ENCODE results near the gene ACY1. TPM values are rescaled to one million over a fixed set of nuclear protein-coding genes. Genes with fewer than 3 reads are reported as not detected.

ACY1 gene
- total RNA-seq, 1 experiment from 2014 or later = 62.6 TPM

DNA sequence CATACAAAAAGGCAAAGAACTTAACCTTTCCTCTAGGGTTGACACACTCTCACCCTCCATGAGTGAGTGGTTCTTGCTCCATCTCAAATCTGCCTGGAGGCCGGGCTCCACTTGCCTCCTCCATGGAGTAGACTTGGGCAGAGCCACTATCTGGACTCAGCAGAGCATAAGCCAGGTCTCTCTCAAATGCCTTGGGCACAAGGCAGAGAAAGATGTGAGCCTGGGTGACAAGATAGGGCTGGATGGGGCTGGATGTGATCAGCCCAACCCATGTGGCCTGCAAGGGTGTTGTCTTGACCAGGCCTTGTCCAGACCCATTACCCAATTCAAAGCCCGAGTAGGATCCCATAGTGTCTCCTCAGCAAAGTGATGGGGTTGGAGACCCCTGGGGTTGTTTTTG is 16.5 kb downstream of the ACY1 start:
- Histone ChIP-seq H4K5ac (ENCODE audit: insufficient read length, low read depth, low read length) (no peak overlapping the region), H2BK20ac (ENCODE audit: low read depth, low read length, poor library complexity, severe bottlenecking) (no peak overlapping the region), H3K56ac (ENCODE audit: insufficient read length, low read depth, low read length) (no peak overlapping the region), H3K9ac (ENCODE audit: extremely low read depth, insufficient read length, low read length) (no peak overlapping the region), H2BK5ac (ENCODE audit: insufficient read length, low read length) (no peak overlapping the region), H2BK120ac (ENCODE audit: low read depth, low read length, poor library complexity, severe bottlenecking) (no peak overlapping the region), H3K23me2 (ENCODE audit: insufficient read length, low read depth, low read length, poor library complexity, severe bottlenecking) (peaks cover 6% of the 10 kb centered on the region), H2AFZ (ENCODE audit: low read length) (no peak overlapping the region), H4K8ac (replicated peaks; ENCODE audit: insufficient read length, low read depth, low read length) (no peak overlapping the region), H3K79me1 (ENCODE audit: insufficient read depth, low read depth, low read length, poor library complexity, severe bottlenecking) (no peaks in the 10 kb centered on the region), H3K27me3 (ENCODE audit: insufficient read depth, low read length) (no peaks in the 10 kb centered on the region), H2BK15ac (ENCODE audit: low read depth, low read length) (no peak overlapping the region), H3K79me2 (ENCODE audit: insufficient read depth, low read length) (peaks cover 5% of the 10 kb centered on the region; the same call in 1 of the 2 replicates), H3K27ac (ENCODE audit: insufficient read length, low read depth, low read length) (no peak overlapping the region), H3K14ac (ENCODE audit: insufficient read depth, low read length) (no peak overlapping the region), H3K4me1 (ENCODE audit: insufficient read depth, low read length) (peaks cover 5% of the 10 kb centered on the region; the same call in 1 of the 2 replicates), H3K9me3 (ENCODE audit: control insufficient read depth, low read depth, low read length) (no peaks in the 10 kb centered on the region), H3K18ac (ENCODE audit: insufficient read length, low read depth, low read length) (no peak overlapping the region), H4K20me1 (ENCODE audit: control insufficient read depth, insufficient read depth, insufficient read length) (peaks cover 2% of the 10 kb centered on the region), H2AK5ac (ENCODE audit: insufficient read length, low read length) (no peak overlapping the region), H3K4me2 (ENCODE audit: insufficient read depth, insufficient read length, low read length) (no peak overlapping the region), H2BK12ac (ENCODE audit: insufficient read length, low read depth, low read length) (no peak overlapping the region), H3T11ph (ENCODE audit: low read length) (no peak overlapping the region), H3K4ac (ENCODE audit: low read depth, low read length) (no peak overlapping the region), H4K91ac (ENCODE audit: insufficient read length, low read depth, low read length) (no peak overlapping the region), H3K23ac (ENCODE audit: insufficient read length, low read depth, low read length) (no peak overlapping the region)
- peaks cover 4% of the 10 kb centered on the region for H3K27me3 Mint-ChIP-seq (ENCODE audit: low read depth)
- no peaks in the 10 kb centered on the region; a peak in 1 of 5 replicates for H3K9me3 Mint-ChIP-seq
- peaks cover 9 to 10% (median 10%) of the 10 kb centered on the region in 3 experiments for H3K36me3 Mint-ChIP-seq (ENCODE audit: insufficient read depth in 1 of 3, low read depth in 3 of 3)
- WGBS (ENCODE audit: extremely low coverage, insufficient read length, low lambda C conversion rate) = no CpG with 5 or more reads among the region's 2 CpGs
- peak overlapping the region in 1 of 3 experiments; percentile 88; a peak in 1 of 7 replicates for H3K27ac Mint-ChIP-seq
- H3K4me1 Mint-ChIP-seq = peaks cover 37 to 43% of the 10 kb centered on the region in 2 experiments
- no peak overlapping the region for H3K4me3 Mint-ChIP-seq
- DNase-seq = no peak
- TF ChIP-seq, protein P1, sequence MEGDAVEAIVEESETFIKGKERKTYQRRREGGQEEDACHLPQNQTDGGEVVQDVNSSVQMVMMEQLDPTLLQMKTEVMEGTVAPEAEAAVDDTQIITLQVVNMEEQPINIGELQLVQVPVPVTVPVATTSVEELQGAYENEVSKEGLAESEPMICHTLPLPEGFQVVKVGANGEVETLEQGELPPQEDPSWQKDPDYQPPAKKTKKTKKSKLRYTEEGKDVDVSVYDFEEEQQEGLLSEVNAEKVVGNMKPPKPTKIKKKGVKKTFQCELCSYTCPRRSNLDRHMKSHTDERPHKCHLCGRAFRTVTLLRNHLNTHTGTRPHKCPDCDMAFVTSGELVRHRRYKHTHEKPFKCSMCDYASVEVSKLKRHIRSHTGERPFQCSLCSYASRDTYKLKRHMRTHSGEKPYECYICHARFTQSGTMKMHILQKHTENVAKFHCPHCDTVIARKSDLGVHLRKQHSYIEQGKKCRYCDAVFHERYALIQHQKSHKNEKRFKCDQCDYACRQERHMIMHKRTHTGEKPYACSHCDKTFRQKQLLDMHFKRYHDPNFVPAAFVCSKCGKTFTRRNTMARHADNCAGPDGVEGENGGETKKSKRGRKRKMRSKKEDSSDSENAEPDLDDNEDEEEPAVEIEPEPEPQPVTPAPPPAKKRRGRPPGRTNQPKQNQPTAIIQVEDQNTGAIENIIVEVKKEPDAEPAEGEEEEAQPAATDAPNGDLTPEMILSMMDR (conservative IDR thresholded peaks at IDR 0.05) = no peak

Measured in H9 (cell line).